Natural killer cell treated with Interleukin-12 subunit alpha and Interleukin-12 subunit beta and Interleukin-15 and Interleukin-18, amount 100 ng/mL, for 72 hours (primary cell): ENCODE data around the gene NCBP2L. TPM values are rescaled to one million over a fixed set of nuclear protein-coding genes. Genes with fewer than 3 reads are reported as not detected.
"Not testable (repeated sequence)": the region's sequence is repeated elsewhere in the genome, so short reads cannot be mapped to it uniquely, and the experiment has no call there.

Experiments
- ATAC-seq, 2 donors: fragments of 150-1000 bp; cut with Tn5 transposase in 1 of 2; sonication (Bioruptor Pico), chemical (Tn5 transposase) in 1 of 2; 2 replicates each; pipeline ENCODE4 v1.10.0; 2021
- DNase-seq: peaks from one replicate; pipeline ENCODE4 v3.0.0; 2022; ENCODE audit warnings: low spot score
- H3K27ac Mint-ChIP-seq, 2 donors: 1 replicate in 1 of 2; 2 replicates in 1 of 2; pipeline ENCODE4 v1.8.0; 2022; ENCODE audit warnings: mixed read lengths in 2 of 2, mild to moderate bottlenecking in 1 of 2, moderate library complexity in 1 of 2
- H3K27me3 Mint-ChIP-seq, 2 donors: 1 replicate in 1 of 2; 2 replicates in 1 of 2; pipeline ENCODE4 v1.8.0; 2022; ENCODE audit warnings: mixed read lengths in 2 of 2
- H3K36me3 Mint-ChIP-seq: one replicate; pipeline ENCODE4 v1.8.0; 2022; ENCODE audit warnings: mixed read lengths
- H3K4me1 Mint-ChIP-seq, 2 donors: 1 replicate in 1 of 2; 2 replicates in 1 of 2; pipeline ENCODE4 v1.8.0; 2022; ENCODE audit warnings: low read depth in 2 of 2, mixed read lengths in 2 of 2, mild to moderate bottlenecking in 1 of 2
- H3K4me3 Mint-ChIP-seq: one replicate; pipeline ENCODE4 v1.8.0; 2022; ENCODE audit warnings: mixed read lengths
- H3K9me3 Mint-ChIP-seq: 2 replicates; pipeline ENCODE4 v1.8.0; 2022; ENCODE audit warnings: mixed read lengths
- total RNA-seq, 2 donors: library from RNA; stranded (reverse); gene quantifications; one replicate each; pipeline ENCODE4 v1.2.3, GENCODE V29; 2022

Gene NCBP2L
- total RNA-seq, 2 donors from 2014 or later: not detected

GRCh38 chrX:107805179-107805578 is 27.6 kb downstream of the NCBP2L start:
- Mint-ChIP-seq H3K36me3 (no peaks in the 10 kb centered on the region), H3K27ac (no peak overlapping the region), H3K4me1 (no peaks in the 10 kb centered on the region), H3K9me3 (no peaks in the 10 kb centered on the region), H3K27me3 (peaks cover 15 to 22% of the 10 kb centered on the region in 2 donors), H3K4me3 (no peak overlapping the region)
- no peak for DNase-seq
- ATAC-seq: no peak

GRCh38 chrX:107810053-107810452 is 32.5 kb downstream of the NCBP2L start:
- H3K27me3 Mint-ChIP-seq: peaks cover 22 to 33% of the 10 kb centered on the region in 2 donors
- H3K4me1 Mint-ChIP-seq, DNase-seq, H3K9me3 Mint-ChIP-seq, ATAC-seq, H3K4me3 Mint-ChIP-seq, H3K27ac Mint-ChIP-seq, H3K36me3 Mint-ChIP-seq: not testable (repeated sequence)

- DNase-seq (no peak), ATAC-seq (no peak)
- Mint-ChIP-seq H3K9me3 (no peaks in the 10 kb centered on the region), H3K4me1 (peaks cover 0 to 4% of the 10 kb centered on the region in 2 donors), H3K27ac (no peak overlapping the region), H3K27me3 (peaks cover 8 to 10% of the 10 kb centered on the region in 2 donors), H3K36me3 (no peaks in the 10 kb centered on the region), H3K4me3 (no peak overlapping the region)
Observed at GRCh38 chrX:107818900-107819521, 41.5 kb downstream of the NCBP2L start.

GRCh38 chrX:107823042-107823441 is 45.5 kb downstream of the NCBP2L start:
- Mint-ChIP-seq H3K9me3 (no peaks in the 10 kb centered on the region), H3K4me3 (no peak overlapping the region), H3K27ac (no peak overlapping the region), H3K27me3 (peaks cover 30 to 35% of the 10 kb centered on the region in 2 donors), H3K4me1 (peaks cover 8 to 15% of the 10 kb centered on the region in 2 donors), H3K36me3 (no peaks in the 10 kb centered on the region)
- DNase-seq (no peak), ATAC-seq (no peak)

- H3K9me3 Mint-ChIP-seq: no peaks in the 10 kb centered on the region
- no peak overlapping the region for H3K4me3 Mint-ChIP-seq
- H3K27ac Mint-ChIP-seq: no peak overlapping the region
- ATAC-seq (no peak), DNase-seq (no peak)
- peaks cover 31 to 35% of the 10 kb centered on the region in 2 donors for H3K27me3 Mint-ChIP-seq
- no peaks in the 10 kb centered on the region for H3K36me3 Mint-ChIP-seq
- H3K4me1 Mint-ChIP-seq: peaks cover 8 to 15% of the 10 kb centered on the region in 2 donors
Observed at GRCh38 chrX:107823456-107823855, 45.9 kb downstream of the NCBP2L start.

GRCh38 chrX:107825698-107826237 is 48.2 kb downstream of the NCBP2L start, which contains the start of gene MID2:
Gene MID2, plus strand, starts transcription at chrX:107825866. Its CDS starts 561 bp downstream, at chrX:107826427.
- DNase-seq: peak; percentile 62
- H3K27ac Mint-ChIP-seq: no peak within 1 kb of the TSS
- H3K36me3 Mint-ChIP-seq: no peaks in the 10 kb centered on the region
- ATAC-seq: peak; percentile 77 to 80
- peak within 1 kb of the TSS; percentile 67 for H3K4me3 Mint-ChIP-seq
- H3K27me3 Mint-ChIP-seq: peaks cover 31 to 40% of the 10 kb centered on the region in 2 donors
- peaks cover 8 to 15% of the 10 kb centered on the region in 2 donors for H3K4me1 Mint-ChIP-seq
- H3K9me3 Mint-ChIP-seq: no peaks in the 10 kb centered on the region

GRCh38 chrX:107826238-107827029 is 48.9 kb downstream of the NCBP2L start:
- no peaks in the 10 kb centered on the region for H3K36me3 Mint-ChIP-seq

GRCh38 chrX:107827030-107827831 is 49.7 kb downstream of the NCBP2L start:
- H3K9me3 Mint-ChIP-seq: no peaks in the 10 kb centered on the region
- peak overlapping the region; percentile 67 for H3K4me3 Mint-ChIP-seq
- H3K4me1 Mint-ChIP-seq: peaks cover 8 to 15% of the 10 kb centered on the region in 2 donors
- H3K27ac Mint-ChIP-seq: no peak overlapping the region
- no peaks in the 10 kb centered on the region for H3K36me3 Mint-ChIP-seq
- ATAC-seq (no peak), DNase-seq (no peak)
- peaks cover 31 to 44% of the 10 kb centered on the region in 2 donors for H3K27me3 Mint-ChIP-seq

More at GRCh38 chrX:107826238-107827029, 48.9 kb downstream of the NCBP2L start:
- ATAC-seq (peak; percentile 72 to 75), DNase-seq (no peak)
- Mint-ChIP-seq H3K9me3 (no peaks in the 10 kb centered on the region), H3K27ac (no peak overlapping the region), H3K4me1 (peaks cover 8 to 15% of the 10 kb centered on the region in 2 donors), H3K4me3 (peak overlapping the region; percentile 67), H3K27me3 (peaks cover 31 to 44% of the 10 kb centered on the region in 2 donors)

- Mint-ChIP-seq H3K27me3 (peaks cover 31 to 45% of the 10 kb centered on the region in 2 donors), H3K4me1 (peaks cover 8 to 15% of the 10 kb centered on the region in 2 donors), H3K9me3 (no peaks in the 10 kb centered on the region), H3K4me3 (peak overlapping the region; percentile 67), H3K36me3 (no peaks in the 10 kb centered on the region), H3K27ac (no peak overlapping the region)
- no peak for ATAC-seq
- DNase-seq: no peak
Observed at GRCh38 chrX:107827852-107828251, 50.3 kb downstream of the NCBP2L start.

GRCh38 chrX:107829878-107830277 is 52.3 kb downstream of the NCBP2L start:
- ATAC-seq (no peak), DNase-seq (no peak)
- no peaks in the 10 kb centered on the region for H3K36me3 Mint-ChIP-seq
- H3K4me1 Mint-ChIP-seq: peaks cover 8 to 11% of the 10 kb centered on the region in 2 donors
- no peak overlapping the region for H3K4me3 Mint-ChIP-seq
- no peaks in the 10 kb centered on the region for H3K9me3 Mint-ChIP-seq
- peaks cover 16 to 41% of the 10 kb centered on the region in 2 donors for H3K27me3 Mint-ChIP-seq
- H3K27ac Mint-ChIP-seq: no peak overlapping the region

- Mint-ChIP-seq H3K27ac (no peak overlapping the region), H3K4me1 (peaks cover 5 to 6% of the 10 kb centered on the region in 2 donors), H3K36me3 (no peaks in the 10 kb centered on the region), H3K4me3 (no peak overlapping the region), H3K9me3 (no peaks in the 10 kb centered on the region), H3K27me3 (peaks cover 6 to 37% of the 10 kb centered on the region in 2 donors)
- DNase-seq (no peak), ATAC-seq (no peak)
Observed at GRCh38 chrX:107831071-107831730, 53.7 kb downstream of the NCBP2L start.

- no peak overlapping the region for H3K27ac Mint-ChIP-seq
- ATAC-seq (no peak), DNase-seq (no peak)
- H3K36me3 Mint-ChIP-seq: no peaks in the 10 kb centered on the region
- H3K4me1 Mint-ChIP-seq: no peaks in the 10 kb centered on the region
- H3K4me3 Mint-ChIP-seq: no peak overlapping the region
- H3K27me3 Mint-ChIP-seq: peaks cover 12 to 29% of the 10 kb centered on the region in 2 donors
- no peaks in the 10 kb centered on the region for H3K9me3 Mint-ChIP-seq
Observed at GRCh38 chrX:107834275-107835201, 57.0 kb downstream of the NCBP2L start.
